Stimulated activated CD8-positive, alpha-beta memory T cell treated with anti-CD3 and anti-CD28 coated beads, Interleukin-7, amount 100 ng/mL, for 48 hours (primary cell): Measurements from ENCODE around the gene FBXO9.
"Not testable (repeated sequence)": the region's sequence is repeated elsewhere in the genome, so short reads cannot be mapped to it uniquely, and the experiment has no call there.

Experiments used
- DNase-seq, 2 donors: peaks; one replicate each; pipeline ENCODE4 v3.0.0-alpha.2; 2020; ENCODE audit warnings: low read depth in 1 of 2; ENCODE audit errors: extremely low read depth in 1 of 2

FBXO9 gene

GRCh38 chr6:53045891-53046673, 19.1 kb upstream of the FBXO9 start:
- no peak for DNase-seq

- no peak for DNase-seq
Observed at GRCh38 chr6:53048431-53049195, 16.6 kb upstream of the FBXO9 start.

GRCh38 chr6:53049415-53049814, 15.8 kb upstream of the FBXO9 start:
- no peak for DNase-seq

- not testable (repeated sequence) for DNase-seq
Observed at GRCh38 chr6:53052152-53052551, 13.1 kb upstream of the FBXO9 start.

- DNase-seq = no peak
Observed at GRCh38 chr6:53054532-53054931, 10.7 kb upstream of the FBXO9 start.

GRCh38 chr6:53055873-53056272, 9.3 kb upstream of the FBXO9 start:
- DNase-seq = no peak

GRCh38 chr6:53056273-53056672, 8.9 kb upstream of the FBXO9 start:
- no peak for DNase-seq

- DNase-seq = no peak
Observed at GRCh38 chr6:53058388-53059195, 6.6 kb upstream of the FBXO9 start.

- DNase-seq = no peak
Observed at GRCh38 chr6:53059648-53060589, 5.3 kb upstream of the FBXO9 start.

GRCh38 chr6:53062169-53062539, 3.0 kb upstream of the FBXO9 start:
- no peak for DNase-seq

GRCh38 chr6:53064255-53064654, 949 bp upstream of the FBXO9 start:
- not testable (repeated sequence) for DNase-seq

GRCh38 chr6:53064726-53065265, 408 bp upstream of the FBXO9 start:
- DNase-seq = peak; percentile 84 to 93

GRCh38 chr6:53066077-53066417, 843 bp downstream of the FBXO9 start:
- no peak for DNase-seq

- no peak for DNase-seq
Observed at GRCh38 chr6:53066874-53067706, 1.9 kb downstream of the FBXO9 start.

- DNase-seq = no peak
Observed at GRCh38 chr6:53067849-53068361, 2.7 kb downstream of the FBXO9 start.

- DNase-seq = no peak
Observed at GRCh38 chr6:53069427-53069826, 4.2 kb downstream of the FBXO9 start.

GRCh38 chr6:53070806-53071205, 5.6 kb downstream of the FBXO9 start:
- no peak for DNase-seq

GRCh38 chr6:53074347-53074746, 9.1 kb downstream of the FBXO9 start:
- DNase-seq = no peak

GRCh38 chr6:53080813-53081212, 15.6 kb downstream of the FBXO9 start:
- no peak for DNase-seq
